HG02884 (cell line): ENCODE measurements around the gene ANKRD9.

Experiments
- ATAC-seq: cut with Tn5 transposase; IDR thresholded peaks from one replicate; pipeline ENCODE4 v1.9.1; 2021; ENCODE audit warnings: mild to moderate bottlenecking, moderate library complexity; ENCODE audit not compliant: unreplicated experiment

ANKRD9 gene

GRCh38 chr14:102513899-102514772, 4.6 kb upstream of the ANKRD9 start:
- no peak for ATAC-seq

- no peak for ATAC-seq
These were observed 3.3 kb upstream of the ANKRD9 start for GRCh38 chr14:102512793-102513300.

GRCh38 chr14:102511538-102511937, 2.0 kb upstream of the ANKRD9 start:
- no peak for ATAC-seq

GRCh38 chr14:102510616-102511520, 1.3 kb upstream of the ANKRD9 start:
- no peak for ATAC-seq

GRCh38 chr14:102508774-102509745, 516 bp downstream of the ANKRD9 start:
- no peak for ATAC-seq

GRCh38 chr14:102508410-102508773, 1.2 kb downstream of the ANKRD9 start:
- ATAC-seq, result no peak

GRCh38 chr14:102507857-102508312, 1.7 kb downstream of the ANKRD9 start:
- ATAC-seq, result no peak

- ATAC-seq, result no peak
These were observed 2.3 kb downstream of the ANKRD9 start for GRCh38 chr14:102507081-102507856.

GRCh38 chr14:102506626-102506925, 3.0 kb downstream of the ANKRD9 start:
- no peak for ATAC-seq

- ATAC-seq, result no peak
These were observed 3.6 kb downstream of the ANKRD9 start for GRCh38 chr14:102505775-102506625.

- ATAC-seq, result no peak
These were observed 4.5 kb downstream of the ANKRD9 start for GRCh38 chr14:102505000-102505619.

- ATAC-seq, result no peak
These were observed 5.1 kb downstream of the ANKRD9 start for GRCh38 chr14:102504328-102504999.

GRCh38 chr14:102503641-102504327, 5.8 kb downstream of the ANKRD9 start:
- ATAC-seq, result no peak

- no peak for ATAC-seq
These were observed 7.0 kb downstream of the ANKRD9 start for GRCh38 chr14:102502571-102502970.

GRCh38 chr14:102501751-102502315, 7.7 kb downstream of the ANKRD9 start:
- ATAC-seq, result no peak

- no peak for ATAC-seq
These were observed 8.9 kb downstream of the ANKRD9 start for GRCh38 chr14:102500713-102501112.

- ATAC-seq, result no peak
These were observed 9.4 kb downstream of the ANKRD9 start for GRCh38 chr14:102500158-102500662.
